ENCODE results near the gene FARS2.

The FARS2 gene

DNA sequence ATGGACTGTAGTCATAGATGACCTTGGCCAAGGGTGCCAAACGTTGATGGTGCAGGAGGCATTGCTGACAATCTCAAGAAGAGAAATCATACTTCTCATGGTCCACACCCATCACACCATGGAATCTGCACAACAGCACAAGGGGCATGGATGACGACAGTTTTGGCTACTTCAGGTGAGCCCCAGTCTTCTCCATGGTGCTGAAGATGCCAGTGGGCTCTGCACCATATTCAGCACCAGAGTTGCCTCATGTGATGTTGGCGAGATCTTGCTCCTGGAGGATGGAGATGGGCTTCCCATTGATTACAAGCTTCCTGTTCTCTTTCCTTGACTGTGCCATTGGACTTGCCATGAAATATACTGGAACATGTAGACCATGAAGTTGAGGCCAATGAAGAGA, 556.6 kb downstream of the FARS2 start:
- DNase-seq = no peak

DNA sequence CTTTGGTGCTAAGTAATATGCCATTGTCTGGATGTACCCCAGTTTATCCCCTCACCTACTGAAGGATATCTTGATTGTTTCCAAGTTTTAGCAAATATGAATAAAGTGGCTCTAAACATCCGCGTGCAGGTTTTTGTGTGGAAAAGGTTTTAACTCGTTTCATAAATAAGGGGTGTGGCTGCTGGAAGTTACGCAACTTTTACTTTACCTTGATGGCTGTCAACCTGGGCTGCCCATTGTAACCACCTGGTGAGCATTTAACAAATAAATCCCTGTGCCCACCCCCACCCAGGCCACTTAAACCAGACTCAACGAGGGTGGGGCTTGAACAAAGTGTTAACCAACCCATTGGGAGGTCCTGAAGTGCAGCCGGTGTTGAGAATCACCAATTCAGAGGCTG, 557.6 kb downstream of the FARS2 start:
- DNase-seq = no peak

Data from NCI-H446 (cell line).